HFF-Myc (cell line): ENCODE data around the gene RALY.

Experiments used
- DNase-seq: peaks from one replicate; pipeline ENCODE4 v3.0.0-alpha.2; 2011; ENCODE audit warnings: low read depth; ENCODE audit errors: extremely low read depth
- H3K4me3 ChIP-seq: replicated peaks from 2 replicates; pipeline ENCODE4 v1.5.1; 2011; ENCODE audit warnings: low read depth, mild to moderate bottlenecking, control low read depth, low read length
- CTCF ChIP-seq: IDR thresholded peaks from 2 replicates; pipeline ENCODE4 v1.5.1; 2012; ENCODE audit warnings: mild to moderate bottlenecking, low read depth, low read length, control low read depth; ENCODE audit errors: missing control alignments

RALY gene

DNA sequence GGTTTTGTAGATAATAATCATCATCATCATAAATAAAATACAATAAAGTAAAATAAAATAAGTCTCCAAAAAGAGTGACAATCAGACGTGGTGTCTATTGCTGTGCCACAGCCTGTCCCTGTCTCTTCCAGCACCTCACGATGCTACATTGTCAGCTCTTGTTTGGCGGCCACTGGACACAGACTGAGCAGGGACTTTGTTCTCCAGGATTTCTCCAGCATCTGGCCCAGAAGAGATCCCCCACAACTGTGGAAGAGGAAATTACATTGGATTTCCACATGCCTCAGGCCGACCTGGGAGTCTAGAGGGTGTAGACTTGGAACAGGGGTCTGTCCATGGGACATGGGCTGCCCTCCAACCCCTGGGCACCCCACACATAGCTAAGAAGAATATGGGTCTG, 39.2 kb upstream of the RALY start:
- H3K4me3 ChIP-seq, result no peak overlapping the region
- no peak for DNase-seq
- TF ChIP-seq CTCF, result no peak

GRCh38 chr20:33963751-33964150, 30.0 kb upstream of the RALY start:
- TF ChIP-seq CTCF, result no peak
- H3K4me3 ChIP-seq, result no peak overlapping the region
- DNase-seq, result no peak

DNA sequence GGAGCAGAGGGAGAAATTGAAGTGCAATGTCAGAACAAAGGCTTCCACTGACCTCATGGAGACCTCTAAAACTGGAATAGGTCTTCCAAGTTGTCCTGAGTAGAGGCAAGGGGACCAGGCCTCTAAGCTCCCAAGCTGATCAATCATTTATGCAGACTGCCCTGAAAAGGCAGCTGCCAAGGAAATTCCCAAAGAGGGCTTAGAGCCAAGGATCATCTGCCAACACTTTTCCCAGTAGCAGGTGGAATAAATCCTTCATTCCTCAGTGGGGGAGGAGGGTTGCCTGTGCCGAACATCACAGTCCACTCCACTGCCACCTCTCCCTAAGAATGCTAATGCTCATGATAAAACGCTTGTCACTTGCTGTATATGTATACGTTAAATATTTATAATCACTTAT, 29.3 kb upstream of the RALY start:
- DNase-seq, result no peak
- TF ChIP-seq CTCF, result no peak
- no peak overlapping the region for H3K4me3 ChIP-seq

- no peak for TF ChIP-seq CTCF
- no peak for DNase-seq
- H3K4me3 ChIP-seq, result no peak overlapping the region
These were observed 26.6 kb upstream of the RALY start for GRCh38 chr20:33967126-33967525.

DNA sequence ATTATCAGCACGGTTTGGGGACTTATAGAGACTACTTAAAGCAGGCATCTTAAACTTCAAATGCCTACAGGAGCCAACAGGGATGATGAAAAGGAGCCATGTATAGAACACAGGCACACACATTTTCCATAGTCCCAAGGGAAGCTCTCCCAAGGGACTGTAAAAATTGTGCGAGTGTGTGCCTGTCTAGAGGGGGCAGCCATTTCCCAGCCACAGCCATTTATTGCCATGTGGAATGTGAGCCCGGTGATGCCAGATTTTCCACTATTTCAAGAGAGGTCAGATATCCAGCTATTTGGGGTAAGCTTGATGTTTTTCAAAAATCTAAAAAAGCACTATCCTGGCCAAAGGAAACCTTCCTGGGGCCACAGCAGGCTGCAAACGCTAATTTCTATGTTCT, 24.1 kb upstream of the RALY start:
- H3K4me3 ChIP-seq, result no peak overlapping the region
- TF ChIP-seq CTCF, result no peak
- no peak for DNase-seq

GRCh38 chr20:33970229-33970628, 23.5 kb upstream of the RALY start:
- TF ChIP-seq CTCF, result no peak
- no peak overlapping the region for H3K4me3 ChIP-seq
- no peak for DNase-seq

GRCh38 chr20:33971147-33971975, 22.4 kb upstream of the RALY start:
- H3K4me3 ChIP-seq, result no peak overlapping the region
- DNase-seq, result no peak
- no peak for TF ChIP-seq CTCF
